HG03135 (cell line): ENCODE measurements around the gene SMARCA2.

Experiments used
- ATAC-seq: cut with Tn5 transposase; IDR thresholded peaks from one replicate; pipeline ENCODE4 v1.9.1; 2021; ENCODE audit warnings: mild to moderate bottlenecking, moderate library complexity; ENCODE audit not compliant: unreplicated experiment

The SMARCA2 gene

DNA sequence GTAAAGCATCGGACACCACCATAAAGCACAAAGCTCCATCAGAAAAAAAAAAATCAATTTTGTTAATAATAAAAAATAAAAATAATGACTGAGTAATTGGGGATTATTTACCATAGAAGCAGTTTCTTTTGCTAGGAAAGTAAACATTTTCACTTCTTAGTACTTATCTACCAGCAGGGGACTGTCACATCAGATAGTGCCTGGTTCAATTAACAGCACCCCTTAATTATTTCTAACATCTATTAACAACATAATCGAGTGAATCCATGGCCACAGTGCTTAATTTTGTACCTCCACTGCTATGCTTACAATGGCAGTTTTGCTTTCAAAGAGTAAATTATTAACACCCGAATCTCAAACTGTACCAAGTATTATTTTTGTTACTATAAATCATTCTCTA, 221.7 kb downstream of the SMARCA2 start:
- ATAC-seq = no peak

DNA sequence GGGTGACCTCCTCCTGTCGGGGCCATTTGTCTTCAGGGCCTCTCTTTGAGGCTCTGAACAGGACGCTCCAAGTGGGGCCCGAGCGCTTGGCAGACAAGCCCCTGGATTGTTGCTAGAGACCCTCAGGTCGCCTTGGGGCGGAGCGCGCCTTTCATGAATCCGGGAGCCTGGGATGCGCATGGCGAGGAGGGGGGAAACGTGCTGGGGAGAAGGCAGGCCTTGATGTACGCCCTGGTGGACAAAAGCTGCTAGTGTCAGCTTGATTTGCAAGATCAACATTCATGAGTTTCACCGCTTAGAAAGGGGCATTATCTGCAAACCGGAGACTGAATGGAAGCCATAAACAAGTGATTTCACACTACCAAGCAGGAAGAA, 226.3 kb downstream of the SMARCA2 start:
- peak; percentile 25 for ATAC-seq

DNA sequence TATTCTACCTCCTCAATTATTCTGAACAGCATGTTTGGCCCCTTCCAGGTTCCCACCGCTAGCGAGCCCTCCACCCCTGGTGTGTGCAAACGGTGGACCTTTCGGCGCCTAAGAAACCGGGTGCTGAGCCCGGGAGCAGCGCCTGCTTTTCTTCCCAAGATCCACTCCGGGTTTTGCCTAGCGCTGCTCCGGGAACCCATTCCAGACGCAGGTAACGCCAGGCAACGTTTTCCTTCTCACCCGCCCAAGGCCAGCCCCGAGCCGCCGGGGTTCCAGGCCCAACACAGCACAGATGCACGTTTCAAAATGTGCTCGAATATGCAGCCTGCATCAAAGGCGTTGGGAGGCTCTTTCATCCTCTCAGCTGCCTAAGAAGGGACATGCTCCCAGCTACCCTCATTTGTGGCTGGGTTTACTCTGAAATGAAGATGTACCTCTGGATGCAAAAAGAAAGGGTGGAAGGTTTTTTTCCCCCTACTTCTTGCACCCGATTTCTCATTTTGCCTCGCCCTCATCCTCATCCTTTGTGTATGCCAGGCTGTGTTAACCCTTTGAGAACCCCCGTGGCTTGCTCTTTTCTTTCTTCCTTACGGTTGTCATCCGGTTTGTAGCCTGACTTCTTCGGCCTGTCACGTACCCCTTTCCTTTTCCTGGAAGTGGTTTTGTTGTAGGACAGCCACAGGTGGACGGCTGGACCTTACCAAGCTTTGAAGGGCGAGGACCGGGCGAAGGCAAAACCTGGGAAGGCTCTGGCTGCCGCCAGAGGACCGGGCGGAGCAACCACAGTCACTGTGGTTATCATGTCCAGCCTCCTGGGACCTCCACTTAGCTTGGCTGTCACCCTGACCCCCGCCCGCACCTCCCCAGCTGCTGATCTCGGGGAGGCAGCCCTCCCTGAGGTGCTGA, 226.9 kb downstream of the SMARCA2 start:
- ATAC-seq = peak; percentile 92

DNA sequence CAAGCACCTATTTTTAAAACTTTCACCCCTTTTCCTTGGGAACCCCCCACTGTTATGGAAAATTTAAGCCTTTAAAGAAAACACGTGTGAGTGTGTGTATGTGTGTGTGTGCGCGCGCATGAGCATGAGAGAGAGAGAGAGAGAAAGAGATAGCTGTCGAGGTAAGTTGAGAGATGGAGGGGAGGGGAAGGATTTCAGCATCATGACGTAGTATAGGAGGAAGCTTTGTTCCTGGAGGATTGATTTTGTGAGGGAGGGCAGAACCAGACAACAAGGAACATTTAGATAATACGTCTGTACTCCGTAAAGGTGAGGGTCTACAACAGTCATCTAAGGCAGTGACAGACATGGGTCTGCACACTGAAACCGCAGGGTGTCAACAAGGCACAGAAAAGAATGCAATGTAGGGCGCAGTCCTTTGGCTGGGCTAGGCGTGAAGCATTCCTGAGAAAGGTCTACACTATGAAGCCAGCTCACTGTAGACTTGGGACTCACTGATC, 227.7 kb downstream of the SMARCA2 start:
- no peak for ATAC-seq
